Subcutaneous abdominal adipose tissue (tissue), 5 donors: Measurements from ENCODE around the gene RASL11B.

ENCODE experiments used
- H3K27ac ChIP-seq: one replicate; pipeline ENCODE4 v1.7.0; 2013; ENCODE audit warnings: low read depth, mild to moderate bottlenecking, inconsistent platforms, low read length, moderate library complexity
- H3K27me3 ChIP-seq, 5 donors: one replicate each; pipeline ENCODE4 v1.7.0; 2013; ENCODE audit warnings: low read length in 5 of 5, inconsistent platforms in 1 of 5; ENCODE audit not compliant: control insufficient read depth in 5 of 5, insufficient read depth in 4 of 5
- H3K36me3 ChIP-seq, 5 donors: one replicate each; pipeline ENCODE4 v1.7.0; 2013; ENCODE audit warnings: low read length in 5 of 5; ENCODE audit not compliant: control insufficient read depth in 5 of 5, insufficient read depth in 5 of 5
- H3K4me1 ChIP-seq, 5 donors: one replicate each; pipeline ENCODE4 v1.7.0; 2013; ENCODE audit warnings: low read length in 5 of 5, mild to moderate bottlenecking in 3 of 5, moderate library complexity in 1 of 5; ENCODE audit not compliant: control insufficient read depth in 5 of 5, insufficient read depth in 5 of 5
- H3K4me3 ChIP-seq, 5 donors: one replicate each; pipeline ENCODE4 v1.7.0; 2013; ENCODE audit warnings: low read length in 5 of 5, low read depth in 1 of 5
- H3K9ac ChIP-seq, 5 donors: one replicate each; pipeline ENCODE4 v1.7.0; 2013; ENCODE audit warnings: low read length in 5 of 5, mild to moderate bottlenecking in 4 of 5, moderate library complexity in 3 of 5
- H3K9me3 ChIP-seq, 5 donors: one replicate each; pipeline ENCODE4 v1.7.0; 2013; ENCODE audit warnings: low read length in 5 of 5; ENCODE audit not compliant: control insufficient read depth in 5 of 5
- donor health status: healthy.
- donor health status: healthy.
- donor health status: healthy.
- donor health status: healthy.
- donor health status: healthy.

RASL11B gene

DNA sequence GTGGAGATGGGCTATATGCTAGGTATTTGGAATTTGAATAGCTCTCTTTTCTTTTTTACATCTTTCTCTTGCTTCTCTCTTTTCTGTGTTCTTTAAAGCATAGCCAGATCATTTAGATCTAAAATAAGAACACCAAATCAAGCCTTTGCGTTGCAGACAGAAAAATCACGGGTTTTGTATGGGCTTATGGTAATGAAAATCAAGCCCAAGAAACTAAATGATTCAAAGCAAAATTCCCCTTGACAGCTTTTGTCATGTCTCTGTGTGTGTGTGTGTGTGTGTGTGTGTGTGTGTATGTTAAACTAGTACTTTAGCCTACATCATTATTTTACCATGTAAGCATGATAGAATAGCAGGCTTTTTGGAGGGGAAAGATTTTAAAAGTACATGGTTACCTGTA lies 1.8 kb upstream of the RASL11B start:
- Histone ChIP-seq H3K4me1 (peaks cover 2 to 27% (median 24%) of the 10 kb centered on the region in 5 donors), H3K9ac (no peak overlapping the region), H3K27ac (no peak overlapping the region), H3K27me3 (peaks cover 0 to 18% (median 9%) of the 10 kb centered on the region in 5 donors), H3K36me3 (no peaks in the 10 kb centered on the region), H3K4me3 (no peak overlapping the region), H3K9me3 (peaks cover 4 to 14% (median 12%) of the 10 kb centered on the region in 5 donors)

DNA sequence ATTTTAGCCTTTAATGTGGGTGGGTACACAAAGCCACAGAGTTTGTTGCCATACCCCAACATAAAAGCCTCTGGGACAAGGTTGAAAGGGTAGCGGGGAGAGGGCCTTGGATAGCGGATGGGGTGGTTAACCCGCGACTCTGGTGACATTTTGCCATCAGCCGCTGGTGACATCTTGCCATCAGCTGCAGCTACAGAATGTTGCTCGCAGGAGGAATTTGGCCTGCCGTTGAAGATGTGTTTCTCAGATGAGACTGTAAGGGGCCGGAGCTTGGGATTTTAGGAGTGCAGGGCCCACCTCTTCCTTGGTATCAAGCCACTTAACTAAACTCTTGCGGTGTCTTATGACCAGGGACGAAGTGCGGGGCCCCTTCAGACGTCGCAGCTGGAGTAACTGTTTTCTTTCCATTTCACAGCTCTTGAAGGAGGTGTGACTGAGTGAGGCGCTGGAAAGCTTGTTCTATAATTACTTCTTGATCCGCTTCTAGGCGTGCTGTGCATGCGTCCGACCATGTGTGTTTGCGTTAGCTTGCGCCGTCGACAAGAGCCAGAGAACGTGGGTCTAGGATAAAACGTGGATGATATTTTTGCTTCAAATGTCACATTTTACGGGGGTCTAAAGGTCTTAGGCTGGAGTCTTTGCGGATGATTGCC lies 820 bp upstream of the RASL11B start:
- Histone ChIP-seq H3K9me3 (peaks cover 4 to 14% (median 12%) of the 10 kb centered on the region in 5 donors), H3K9ac (peak overlapping the region in 2 of 5 donors; percentile 39 to 65), H3K4me3 (peak overlapping the region; percentile 66 to 88 (median 74)), H3K27ac (no peak overlapping the region), H3K36me3 (no peaks in the 10 kb centered on the region), H3K27me3 (peaks cover 0 to 18% (median 9%) of the 10 kb centered on the region in 5 donors), H3K4me1 (peaks cover 2 to 27% (median 25%) of the 10 kb centered on the region in 5 donors)

GRCh38 chr4:52862639-52863161 lies 583 bp downstream of the RASL11B start:
- peak overlapping the region in 4 of 5 donors; percentile 70 to 88 (median 80) for H3K4me3 ChIP-seq

GRCh38 chr4:52863324-52863723 lies 1.2 kb downstream of the RASL11B start:
- peaks cover 0 to 6% (median 4%) of the 10 kb centered on the region in 5 donors for H3K9me3 ChIP-seq
- H3K36me3 ChIP-seq: no peaks in the 10 kb centered on the region
- H3K27me3 ChIP-seq: peaks cover 0 to 18% (median 9%) of the 10 kb centered on the region in 5 donors
- no peak overlapping the region for H3K9ac ChIP-seq
- no peak overlapping the region for H3K4me3 ChIP-seq
- H3K4me1 ChIP-seq: peaks cover 2 to 27% (median 25%) of the 10 kb centered on the region in 5 donors
- H3K27ac ChIP-seq: no peak overlapping the region

More at GRCh38 chr4:52862639-52863161, 583 bp downstream of the RASL11B start:
- peak overlapping the region in 2 of 5 donors; percentile 39 to 57 for H3K9ac ChIP-seq
- peaks cover 0 to 18% (median 9%) of the 10 kb centered on the region in 5 donors for H3K27me3 ChIP-seq
- peaks cover 2 to 27% (median 25%) of the 10 kb centered on the region in 5 donors for H3K4me1 ChIP-seq
- peaks cover 4 to 11% (median 10%) of the 10 kb centered on the region in 5 donors for H3K9me3 ChIP-seq
- no peak overlapping the region for H3K27ac ChIP-seq
- no peaks in the 10 kb centered on the region for H3K36me3 ChIP-seq

- H3K9me3 ChIP-seq: no peaks in the 10 kb centered on the region
- peaks cover 2 to 36% (median 28%) of the 10 kb centered on the region in 5 donors for H3K4me1 ChIP-seq
- H3K4me3 ChIP-seq: no peak overlapping the region
- H3K9ac ChIP-seq: no peak overlapping the region
- H3K36me3 ChIP-seq: no peaks in the 10 kb centered on the region
- H3K27me3 ChIP-seq: peaks cover 0 to 18% (median 9%) of the 10 kb centered on the region in 5 donors
- H3K27ac ChIP-seq: no peak overlapping the region
Observed at GRCh38 chr4:52864793-52865192, 2.7 kb downstream of the RASL11B start.

GRCh38 chr4:52865300-52865699 lies 3.2 kb downstream of the RASL11B start:
- Histone ChIP-seq H3K36me3 (no peaks in the 10 kb centered on the region), H3K4me3 (no peak overlapping the region), H3K4me1 (peaks cover 2 to 36% (median 30%) of the 10 kb centered on the region in 5 donors), H3K27ac (no peak overlapping the region), H3K9me3 (no peaks in the 10 kb centered on the region), H3K9ac (no peak overlapping the region), H3K27me3 (peaks cover 0 to 18% (median 9%) of the 10 kb centered on the region in 5 donors)

DNA sequence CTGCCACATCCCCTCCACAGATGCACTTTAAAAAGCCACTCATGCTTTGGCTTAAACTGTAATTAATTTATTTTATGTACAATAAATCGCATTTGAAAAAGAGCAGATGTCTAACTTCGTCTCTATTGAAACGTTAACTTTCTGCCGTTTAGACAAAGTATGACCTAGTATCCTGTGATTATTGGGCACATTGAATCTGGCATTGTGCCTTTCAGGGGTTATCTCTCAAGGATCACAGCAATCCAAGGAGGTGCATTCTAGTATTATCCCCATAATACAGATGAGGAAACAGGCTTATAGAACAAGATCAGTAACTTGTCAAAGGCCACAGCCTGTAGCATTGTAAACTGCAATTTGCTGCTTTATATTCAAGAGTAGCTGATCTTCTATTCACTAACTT lies 4.6 kb downstream of the RASL11B start:
- H3K27me3 ChIP-seq: peaks cover 0 to 9% (median 4%) of the 10 kb centered on the region in 5 donors
- H3K36me3 ChIP-seq: no peaks in the 10 kb centered on the region
- no peak overlapping the region for H3K4me3 ChIP-seq
- H3K4me1 ChIP-seq: peaks cover 2 to 31% (median 24%) of the 10 kb centered on the region in 5 donors
- H3K9me3 ChIP-seq: no peaks in the 10 kb centered on the region
- H3K27ac ChIP-seq: no peak overlapping the region
- no peak overlapping the region for H3K9ac ChIP-seq

DNA sequence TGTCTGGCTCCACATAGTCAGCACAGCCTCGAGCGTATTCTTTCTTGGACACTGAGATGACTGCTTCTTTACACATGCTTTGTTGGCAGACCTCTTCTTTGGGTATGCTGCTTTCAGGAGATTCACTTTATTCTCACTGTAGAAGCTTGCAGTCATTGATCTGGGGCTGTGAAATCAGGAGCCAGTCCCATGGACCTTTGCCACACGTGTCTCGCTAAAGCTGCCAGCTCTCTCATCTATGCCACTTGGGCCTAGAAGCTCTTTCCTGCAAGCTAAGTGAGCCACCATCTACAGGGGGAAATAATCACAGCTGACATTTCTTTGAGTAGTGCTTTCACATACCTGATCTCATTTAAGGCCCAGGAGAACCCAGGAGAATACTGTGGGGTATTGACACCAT lies 5.0 kb downstream of the RASL11B start:
- no peak overlapping the region for H3K27ac ChIP-seq
- no peak overlapping the region for H3K4me3 ChIP-seq
- H3K9me3 ChIP-seq: no peaks in the 10 kb centered on the region
- H3K9ac ChIP-seq: no peak overlapping the region
- peaks cover 2 to 29% (median 22%) of the 10 kb centered on the region in 5 donors for H3K4me1 ChIP-seq
- no peaks in the 10 kb centered on the region for H3K36me3 ChIP-seq
- peaks cover 0 to 9% (median 4%) of the 10 kb centered on the region in 5 donors for H3K27me3 ChIP-seq

GRCh38 chr4:52868133-52868532 lies 6.0 kb downstream of the RASL11B start:
- H3K9me3 ChIP-seq: no peaks in the 10 kb centered on the region
- H3K27me3 ChIP-seq: peaks cover 0 to 1% (median 0%) of the 10 kb centered on the region in 5 donors
- H3K9ac ChIP-seq: no peak overlapping the region
- H3K4me1 ChIP-seq: peaks cover 0 to 22% (median 16%) of the 10 kb centered on the region in 5 donors
- no peak overlapping the region for H3K4me3 ChIP-seq
- no peak overlapping the region for H3K27ac ChIP-seq
- no peaks in the 10 kb centered on the region for H3K36me3 ChIP-seq

DNA sequence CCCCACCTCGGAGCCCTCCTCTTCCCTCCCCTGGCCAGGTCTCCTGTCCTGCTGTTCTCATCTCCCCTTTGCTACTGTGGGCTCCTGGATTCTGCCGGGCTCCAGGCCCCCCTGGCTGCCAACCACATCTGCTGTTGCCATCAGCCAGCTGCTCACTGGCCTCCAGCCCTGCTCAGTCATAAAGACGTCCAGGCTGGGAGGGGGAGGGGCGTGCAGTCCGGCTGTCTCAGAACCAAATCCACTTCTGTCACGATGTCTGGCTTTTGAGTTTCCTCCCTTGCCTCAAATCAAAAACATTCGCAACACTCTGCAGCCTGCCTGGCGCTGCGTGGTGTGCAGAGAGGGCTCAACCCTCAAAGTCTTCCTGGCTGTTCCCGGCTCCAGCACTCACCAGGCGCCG lies 7.1 kb downstream of the RASL11B start:
- Histone ChIP-seq H3K27me3 (no peaks in the 10 kb centered on the region), H3K9me3 (no peaks in the 10 kb centered on the region)

More for the DNA sequence above, 7.1 kb downstream of the RASL11B start:
- peaks cover 0 to 22% (median 16%) of the 10 kb centered on the region in 5 donors for H3K4me1 ChIP-seq
- H3K9ac ChIP-seq: no peak overlapping the region
- peaks cover 0 to 4% (median 0%) of the 10 kb centered on the region in 5 donors for H3K36me3 ChIP-seq
- peak overlapping the region in 1 of 5 donors; percentile 3 for H3K4me3 ChIP-seq
- H3K27ac ChIP-seq: no peak overlapping the region
